ENCODE data around the gene ALDH1B1.
"Not testable (repeated sequence)": the region's sequence is repeated elsewhere in the genome, so short reads cannot be mapped to it uniquely, and the experiment has no call there.

The ALDH1B1 gene

DNA sequence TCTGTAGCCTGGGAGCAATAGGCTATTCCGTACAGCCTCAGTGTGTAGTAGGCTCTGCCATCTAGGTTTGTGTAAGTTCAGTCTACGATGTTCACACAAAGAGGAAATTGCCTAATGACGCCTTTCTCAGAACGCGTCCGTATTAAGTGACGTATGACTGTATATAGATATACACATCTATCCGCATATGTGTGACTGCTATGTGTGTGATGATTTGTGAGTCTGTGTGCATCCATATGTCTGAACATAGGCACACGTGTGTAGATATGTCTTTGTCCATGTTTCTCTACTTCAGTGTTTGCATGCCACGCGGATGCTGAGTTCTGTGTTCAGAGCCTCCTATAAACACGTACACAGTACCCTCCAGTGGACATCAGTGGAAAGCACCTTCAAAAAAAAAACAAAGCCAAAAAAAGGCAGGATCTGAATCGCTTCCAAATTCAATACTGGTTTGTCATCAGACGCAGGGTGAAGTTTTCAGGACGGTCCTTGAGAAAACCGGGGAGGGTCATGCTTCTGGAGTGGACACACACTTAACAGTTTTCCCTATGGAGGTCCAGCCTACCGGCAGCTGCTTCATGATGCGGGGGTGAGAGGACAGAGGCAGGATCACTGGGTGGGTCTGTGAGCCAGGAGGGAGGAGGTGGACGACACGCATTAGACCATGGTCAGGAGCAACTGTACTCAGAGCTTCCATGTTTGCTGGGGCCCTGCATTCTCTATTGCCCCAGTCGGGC lies 29.5 kb upstream of the ALDH1B1 start:
- no peak for DNase-seq

DNA sequence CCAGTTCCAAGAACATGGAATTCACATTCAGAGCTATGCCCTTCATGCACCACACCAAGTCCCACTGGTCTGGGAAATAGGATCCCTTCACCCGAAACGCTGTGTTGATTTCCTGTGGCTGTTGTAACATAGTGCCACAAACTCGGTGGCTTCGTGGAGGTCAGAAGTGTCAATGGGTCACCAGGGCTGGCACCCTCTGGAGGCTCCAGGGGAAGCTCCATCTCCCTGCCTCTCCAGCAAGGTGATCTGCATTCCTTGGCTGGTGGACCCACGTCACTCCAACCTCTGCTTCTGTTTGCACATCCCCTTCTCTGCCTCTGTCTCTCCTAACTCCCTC lies 28.9 kb upstream of the ALDH1B1 start:
- no peak for DNase-seq

DNA sequence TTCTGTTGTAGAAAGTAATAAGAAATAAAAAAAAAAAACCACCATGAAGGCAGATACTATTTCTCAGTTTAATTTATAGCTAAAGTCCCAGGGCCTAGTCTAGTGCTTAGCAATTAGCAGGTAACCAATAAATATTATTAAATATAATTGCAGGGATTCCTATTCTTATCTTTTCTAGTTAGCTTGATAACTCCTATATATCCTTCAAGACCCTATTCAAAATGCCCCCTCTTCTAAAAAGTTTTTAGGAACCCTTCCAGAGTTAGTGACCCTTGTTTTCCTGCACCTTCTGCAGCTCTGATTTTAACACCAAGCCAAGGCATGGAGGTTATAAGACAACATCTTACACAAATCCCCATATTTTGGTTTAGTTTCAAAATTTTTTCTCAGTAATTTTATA lies 24.6 kb upstream of the ALDH1B1 start:
- no peak for DNase-seq

DNA sequence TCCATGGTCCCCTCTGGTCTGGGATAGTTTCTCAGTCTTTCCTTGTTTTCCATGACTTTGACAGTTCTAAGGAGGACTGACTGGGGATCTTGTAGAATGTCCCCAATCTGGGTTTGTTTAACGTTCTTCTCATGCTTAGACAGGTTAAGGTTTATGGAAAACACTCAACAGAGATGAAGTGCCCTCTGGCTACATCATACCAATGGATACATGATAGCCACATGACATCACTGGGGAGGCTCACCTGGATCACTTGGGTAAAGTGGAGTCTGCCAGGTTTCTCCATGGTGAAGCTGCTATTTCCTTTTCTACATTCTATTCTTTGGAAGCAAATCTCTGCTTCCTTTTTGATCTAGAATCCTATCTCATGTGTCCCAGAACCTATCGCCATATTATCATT lies 23.8 kb upstream of the ALDH1B1 start:
- DNase-seq, result no peak

DNA sequence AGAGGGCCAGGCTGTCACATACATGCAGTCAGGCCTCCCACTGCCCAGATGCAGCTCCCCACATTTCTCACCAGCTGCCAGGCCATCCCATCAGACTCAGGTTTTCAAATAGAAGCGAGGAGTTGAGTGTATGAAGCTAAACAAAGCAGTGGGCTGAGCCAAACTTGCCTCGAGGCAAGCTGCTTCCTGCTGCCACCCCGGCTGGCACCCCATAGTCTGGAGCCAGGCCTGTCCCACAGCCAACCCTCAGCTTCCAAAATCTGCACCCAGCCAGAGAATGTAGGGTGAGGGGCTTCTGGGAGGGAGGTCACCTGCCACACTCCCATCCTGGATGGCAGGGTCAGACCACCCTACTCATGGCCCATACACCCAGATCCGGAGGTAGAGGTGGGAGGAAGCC lies 22.3 kb upstream of the ALDH1B1 start:
- DNase-seq, result no peak

GRCh38 chr9:38371495-38371894 lies 21.0 kb upstream of the ALDH1B1 start:
- no peak for DNase-seq

DNA sequence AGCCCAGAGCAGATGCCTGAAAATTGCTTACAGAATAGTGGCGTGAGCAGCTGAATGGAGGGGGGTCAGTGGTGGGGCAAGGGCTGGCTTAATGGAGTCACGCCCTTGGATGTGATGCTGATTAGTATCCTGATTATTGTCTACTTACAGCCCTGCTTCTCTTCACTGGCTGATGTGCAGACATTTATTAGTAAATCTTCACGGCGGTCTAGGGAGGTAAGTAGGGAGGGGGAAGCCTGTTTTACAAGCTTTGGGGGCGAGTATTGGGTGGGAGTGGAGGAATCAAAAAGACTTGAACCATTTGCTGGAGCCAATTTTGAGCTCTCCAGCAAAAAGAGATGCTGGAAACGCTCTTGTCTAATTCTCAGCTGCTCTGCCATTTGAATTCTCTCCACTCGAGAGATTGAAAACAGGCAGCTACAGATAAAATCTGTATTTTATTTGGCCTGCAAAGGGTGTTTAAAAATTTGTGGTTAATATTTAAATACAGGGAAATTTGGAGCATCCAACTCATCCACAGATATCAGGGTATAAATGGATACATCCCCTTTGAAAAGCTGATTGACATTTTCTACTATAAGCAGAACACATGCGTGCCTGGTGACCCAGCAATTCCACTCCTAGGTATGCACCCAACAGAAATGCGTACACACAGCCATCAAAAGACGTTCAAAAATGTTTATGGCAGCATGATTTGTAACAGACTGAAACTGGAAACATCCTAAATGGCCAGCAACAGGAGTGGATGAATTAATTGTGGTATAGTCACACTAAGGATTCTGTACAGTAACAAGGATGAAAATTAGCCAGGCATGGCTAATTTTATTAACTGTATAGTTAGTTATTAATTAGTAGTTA lies 19.5 kb upstream of the ALDH1B1 start:
- no peak for DNase-seq

DNA sequence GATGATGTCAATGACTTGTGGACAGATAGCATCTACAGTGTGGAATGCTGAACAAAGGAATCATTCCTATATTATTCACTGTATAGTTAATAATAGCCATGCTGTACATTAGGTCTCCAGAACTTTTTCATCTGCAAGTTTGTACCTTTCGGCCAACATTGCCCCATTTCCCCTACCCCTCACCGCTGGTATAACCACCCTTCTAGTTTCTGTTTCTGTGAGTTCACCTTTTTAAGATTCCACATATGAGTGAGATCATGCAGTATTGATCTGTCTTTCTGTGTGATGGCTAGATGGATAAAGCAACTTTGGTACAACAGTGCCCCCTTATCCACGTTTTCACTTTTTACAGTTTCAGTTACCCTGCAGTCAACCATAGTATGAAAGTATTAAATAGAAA lies 18.8 kb upstream of the ALDH1B1 start:
- DNase-seq, result no peak

- DNase-seq, result no peak
These were observed 17.5 kb upstream of the ALDH1B1 start for GRCh38 chr9:38374847-38375571.

- DNase-seq, result no peak
These were observed 16.9 kb upstream of the ALDH1B1 start for GRCh38 chr9:38375572-38375963.

GRCh38 chr9:38376021-38376670 lies 16.4 kb upstream of the ALDH1B1 start:
- no peak for DNase-seq

GRCh38 chr9:38377336-38378083 lies 15.0 kb upstream of the ALDH1B1 start:
- not testable (repeated sequence) for DNase-seq

DNA sequence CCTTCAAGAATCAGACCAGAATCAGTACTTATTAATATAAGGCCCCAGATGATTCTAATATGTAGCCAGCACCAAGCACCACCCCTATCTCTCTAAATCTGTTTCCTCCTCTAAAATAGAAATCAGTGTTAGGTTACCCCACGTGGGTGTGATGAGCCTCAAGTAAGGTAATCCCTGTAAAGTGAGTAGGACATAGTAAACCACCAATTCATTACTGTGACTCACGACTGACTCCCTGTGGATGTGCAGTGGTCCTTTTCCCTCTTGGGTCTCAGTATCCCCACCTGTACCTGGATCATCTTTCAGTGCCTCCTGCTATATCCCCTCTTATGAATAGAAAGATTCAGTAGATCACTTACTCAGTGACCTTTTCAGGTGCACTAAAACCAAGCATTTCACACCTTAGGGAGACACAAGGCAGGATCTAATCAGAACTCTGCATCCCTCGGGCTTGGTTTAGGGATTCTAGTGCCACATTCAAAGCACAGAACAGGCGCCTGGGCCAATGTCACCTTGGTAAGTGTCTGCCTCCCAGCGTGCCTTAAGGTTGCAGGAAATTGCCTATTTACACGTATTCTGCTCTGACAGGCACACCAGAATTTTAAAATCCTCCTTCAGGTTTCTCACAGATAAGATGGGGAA lies 12.2 kb upstream of the ALDH1B1 start:
- DNase-seq, result no peak

GRCh38 chr9:38380872-38381534 lies 11.5 kb upstream of the ALDH1B1 start:
- DNase-seq, result no peak

- DNase-seq, result no peak
These were observed 10.4 kb upstream of the ALDH1B1 start for GRCh38 chr9:38382141-38382540.

GRCh38 chr9:38384990-38385848 lies 7.3 kb upstream of the ALDH1B1 start:
- DNase-seq, result no peak

GRCh38 chr9:38385896-38386295 lies 6.6 kb upstream of the ALDH1B1 start:
- DNase-seq, result no peak

DNA sequence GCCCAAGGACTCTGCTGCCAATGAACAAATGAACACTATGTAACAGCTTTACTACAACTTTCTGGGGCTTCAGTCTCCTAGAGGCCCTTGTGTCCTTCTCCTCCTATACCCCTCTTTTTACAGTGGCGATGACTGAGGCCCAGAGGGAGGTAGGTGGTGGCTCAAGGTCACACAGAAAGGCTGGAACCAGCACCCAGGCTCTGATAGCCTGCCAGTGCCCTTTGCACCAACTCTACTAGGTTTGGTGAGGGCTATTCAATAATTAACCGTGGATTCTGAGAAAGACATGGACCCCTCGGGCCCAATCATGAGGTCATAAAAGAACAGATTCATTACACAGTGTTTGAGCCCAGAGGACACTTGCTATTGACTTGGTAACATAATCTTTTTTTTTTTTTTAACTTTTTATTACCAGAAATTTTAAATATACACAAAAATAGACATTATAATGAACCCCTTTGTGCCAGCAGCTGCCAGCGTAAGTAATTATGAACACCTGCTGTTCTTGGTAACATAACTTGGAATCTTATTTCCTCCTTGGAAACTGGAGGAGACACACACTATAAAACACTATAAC lies 6.1 kb upstream of the ALDH1B1 start:
- no peak for DNase-seq

GRCh38 chr9:38387066-38387465 lies 5.4 kb upstream of the ALDH1B1 start:
- no peak for DNase-seq

GRCh38 chr9:38387751-38388150 lies 4.8 kb upstream of the ALDH1B1 start:
- DNase-seq, result no peak
